SK-N-MC (cell line): ENCODE results near the gene CNPY1.
"Not testable (repeated sequence)": the region's sequence is repeated elsewhere in the genome, so short reads cannot be mapped to it uniquely, and the experiment has no call there.

Experiments
- EZH2 ChIP-seq: fragments of 200-600 bp; sonication (generic); IDR thresholded peaks from one replicate; pipeline ENCODE4 v1.6.1; 2017; ENCODE audit warnings: antibody characterized with exemption
- FOXP2 ChIP-seq: optimal IDR thresholded peaks from 2 replicates; pipeline ENCODE3; 2011; ENCODE audit warnings: mild to moderate bottlenecking, moderate library complexity; ENCODE audit not compliant: insufficient read depth; ENCODE audit errors: extremely low read length, control extremely low read depth
- POLR2AphosphoS5 ChIP-seq: IDR thresholded peaks from 2 replicates; pipeline ENCODE4 v1.6.1; 2012; ENCODE audit warnings: mild to moderate bottlenecking, low read depth, low read length, borderline replicate concordance

- TF ChIP-seq POLR2AphosphoS5, EZH2, FOXP2: not testable (repeated sequence)
Observed at GRCh38 chr7:155519358-155519757, 27.0 kb downstream of the CNPY1 start.
